ENCODE results near the gene KCNAB1.

KCNAB1 gene

GRCh38 chr3:156149876-156150275 is 29.5 kb downstream of the KCNAB1 start:
- TF ChIP-seq, protein P1, sequence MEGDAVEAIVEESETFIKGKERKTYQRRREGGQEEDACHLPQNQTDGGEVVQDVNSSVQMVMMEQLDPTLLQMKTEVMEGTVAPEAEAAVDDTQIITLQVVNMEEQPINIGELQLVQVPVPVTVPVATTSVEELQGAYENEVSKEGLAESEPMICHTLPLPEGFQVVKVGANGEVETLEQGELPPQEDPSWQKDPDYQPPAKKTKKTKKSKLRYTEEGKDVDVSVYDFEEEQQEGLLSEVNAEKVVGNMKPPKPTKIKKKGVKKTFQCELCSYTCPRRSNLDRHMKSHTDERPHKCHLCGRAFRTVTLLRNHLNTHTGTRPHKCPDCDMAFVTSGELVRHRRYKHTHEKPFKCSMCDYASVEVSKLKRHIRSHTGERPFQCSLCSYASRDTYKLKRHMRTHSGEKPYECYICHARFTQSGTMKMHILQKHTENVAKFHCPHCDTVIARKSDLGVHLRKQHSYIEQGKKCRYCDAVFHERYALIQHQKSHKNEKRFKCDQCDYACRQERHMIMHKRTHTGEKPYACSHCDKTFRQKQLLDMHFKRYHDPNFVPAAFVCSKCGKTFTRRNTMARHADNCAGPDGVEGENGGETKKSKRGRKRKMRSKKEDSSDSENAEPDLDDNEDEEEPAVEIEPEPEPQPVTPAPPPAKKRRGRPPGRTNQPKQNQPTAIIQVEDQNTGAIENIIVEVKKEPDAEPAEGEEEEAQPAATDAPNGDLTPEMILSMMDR (IDR thresholded peaks at IDR 0.05; ENCODE audit: control insufficient read depth, extremely low read depth, insufficient read depth): no peak
- no peak overlapping the region for H3K4me3 ChIP-seq (ENCODE audit: low read depth, low read length)
- DNase-seq (ENCODE audit: low read depth): no peak

DNA sequence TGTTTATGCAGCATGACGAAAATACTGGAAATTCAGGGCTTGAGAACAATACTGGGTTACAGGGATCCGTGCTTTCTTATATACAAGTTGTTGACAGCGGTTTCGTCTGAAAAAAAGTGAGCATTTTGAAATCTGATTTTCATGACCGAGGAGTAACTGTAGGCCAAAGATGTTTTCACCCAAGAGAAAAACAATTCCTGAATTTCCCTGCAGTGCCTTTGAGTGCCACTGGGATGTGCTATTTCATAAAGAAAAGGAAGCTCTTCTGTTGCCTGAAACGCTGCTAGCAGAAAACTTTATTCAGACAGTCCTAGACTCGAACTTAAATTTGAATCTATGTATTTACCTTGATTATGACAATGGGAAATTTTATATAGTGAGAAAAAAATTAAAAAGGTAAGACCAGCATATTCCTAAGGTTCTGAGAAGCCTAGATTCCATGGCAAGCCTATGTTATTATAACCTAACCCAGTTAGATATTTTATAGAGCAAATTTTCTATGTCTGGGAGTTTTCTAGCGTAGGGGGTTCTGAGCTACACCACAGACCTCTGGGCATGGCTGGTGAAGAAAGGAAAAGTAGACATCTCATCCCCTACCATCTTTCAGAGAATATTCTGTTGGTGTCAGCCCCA is 30.2 kb downstream of the KCNAB1 start:
- TF ChIP-seq, protein P1 (IDR thresholded peaks at IDR 0.05; ENCODE audit: control insufficient read depth, extremely low read depth, insufficient read depth): peak; percentile 87
- no peak for DNase-seq (ENCODE audit: low read depth)
- no peak overlapping the region for H3K4me3 ChIP-seq (ENCODE audit: low read depth, low read length)

DNA sequence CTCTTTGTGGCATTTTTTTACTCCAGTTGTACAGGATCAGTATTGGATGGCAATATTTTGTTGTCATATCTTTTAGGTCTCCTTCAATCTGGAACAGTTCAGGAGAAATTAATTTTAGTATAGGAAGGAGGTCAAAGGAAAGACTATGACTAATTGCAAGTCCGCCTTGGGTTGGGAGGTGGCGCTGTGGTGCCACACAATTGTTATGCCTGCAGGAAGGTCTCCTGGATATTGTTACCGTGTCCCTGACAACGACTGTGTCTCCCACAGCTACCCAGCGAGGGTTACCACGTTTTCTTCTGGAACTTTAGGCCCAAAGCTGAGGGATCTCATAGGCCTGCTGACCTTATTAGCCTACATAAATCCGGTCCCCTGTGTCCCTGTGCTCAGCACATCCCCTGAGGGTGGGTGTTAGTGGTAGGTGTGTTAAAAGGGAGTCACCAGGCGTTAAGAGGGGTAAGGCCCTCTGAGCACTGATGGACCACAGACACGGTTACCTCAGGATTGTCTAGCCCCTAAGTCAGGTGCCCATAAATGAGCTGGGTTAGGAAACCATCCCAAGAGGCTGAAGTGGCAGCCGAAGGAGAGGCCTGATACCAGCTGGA is 31.5 kb downstream of the KCNAB1 start:
- H3K4me3 ChIP-seq (ENCODE audit: low read depth, low read length): no peak overlapping the region
- DNase-seq (ENCODE audit: low read depth): peak; percentile 49
- TF ChIP-seq, protein P1 (IDR thresholded peaks at IDR 0.05; ENCODE audit: control insufficient read depth, extremely low read depth, insufficient read depth): peak; percentile 90

GRCh38 chr3:156158656-156159295 is 38.4 kb downstream of the KCNAB1 start:
- DNase-seq (ENCODE audit: low read depth): no peak
- TF ChIP-seq, protein P1 (IDR thresholded peaks at IDR 0.05; ENCODE audit: control insufficient read depth, extremely low read depth, insufficient read depth): no peak
- H3K4me3 ChIP-seq (ENCODE audit: low read depth, low read length): no peak overlapping the region

GRCh38 chr3:156160647-156161046 is 40.3 kb downstream of the KCNAB1 start:
- H3K4me3 ChIP-seq (ENCODE audit: low read depth, low read length): no peak overlapping the region
- DNase-seq (ENCODE audit: low read depth): no peak
- TF ChIP-seq, protein P1 (IDR thresholded peaks at IDR 0.05; ENCODE audit: control insufficient read depth, extremely low read depth, insufficient read depth): no peak

GRCh38 chr3:156161172-156161571 is 40.8 kb downstream of the KCNAB1 start:
- TF ChIP-seq, protein P1 (IDR thresholded peaks at IDR 0.05; ENCODE audit: control insufficient read depth, extremely low read depth, insufficient read depth): no peak
- H3K4me3 ChIP-seq (ENCODE audit: low read depth, low read length): no peak overlapping the region
- no peak for DNase-seq (ENCODE audit: low read depth)
